GM23248 (cell line): ENCODE results near the gene ACVRL1. TPM values are rescaled to one million over a fixed set of nuclear protein-coding genes. Genes with fewer than 3 reads are reported as not detected.

Experiments used
- DNase-seq: peaks from one replicate; pipeline ENCODE4 v3.0.0-alpha.2; 2015
- H2AFZ ChIP-seq: fragments of 200-600 bp; sonication (generic); 2 replicates; pipeline ENCODE4 v1.6.1; 2016; ENCODE audit warnings: antibody characterized with exemption
- H3F3A ChIP-seq: fragments of 200-600 bp; sonication (generic); 2 replicates; pipeline ENCODE4 v1.6.1; 2016; ENCODE audit warnings: mild to moderate bottlenecking, antibody characterized with exemption, mixed run types; ENCODE audit not compliant: insufficient read depth
- H3K27ac ChIP-seq: fragments of 200-600 bp; sonication (generic); 2 replicates; pipeline ENCODE4 v1.5.1; 2016; ENCODE audit warnings: mild to moderate bottlenecking
- H3K27me3 ChIP-seq: fragments of 200-600 bp; sonication (generic); replicated peaks from 2 replicates; pipeline ENCODE4 v1.6.1; 2016; ENCODE audit warnings: mild to moderate bottlenecking; ENCODE audit not compliant: insufficient read depth
- H3K36me3 ChIP-seq: fragments of 200-600 bp; sonication (generic); 2 replicates; pipeline ENCODE4 v1.6.1; 2016; ENCODE audit warnings: low read depth, mild to moderate bottlenecking
- H3K4me1 ChIP-seq: fragments of 200-600 bp; sonication (generic); 2 replicates; pipeline ENCODE4 v1.6.1; 2016; ENCODE audit warnings: mild to moderate bottlenecking; ENCODE audit not compliant: insufficient read depth
- H3K4me2 ChIP-seq: fragments of 200-600 bp; sonication (generic); one replicate; pipeline ENCODE4 v1.6.1; 2016; ENCODE audit warnings: mild to moderate bottlenecking; ENCODE audit not compliant: unreplicated experiment
- H3K4me3 ChIP-seq: fragments of 200-600 bp; sonication (generic); 2 replicates; pipeline ENCODE4 v1.5.1; 2016; ENCODE audit warnings: mild to moderate bottlenecking
- H3K79me2 ChIP-seq: fragments of 200-600 bp; sonication (generic); 2 replicates; pipeline ENCODE4 v1.6.1; 2016; ENCODE audit warnings: mild to moderate bottlenecking; ENCODE audit not compliant: insufficient read depth
- H3K9ac ChIP-seq: fragments of 200-600 bp; sonication (generic); 2 replicates; pipeline ENCODE4 v1.6.1; 2016; ENCODE audit warnings: mild to moderate bottlenecking
- H3K9me2 ChIP-seq: fragments of 200-600 bp; sonication (generic); 2 replicates; pipeline ENCODE4 v1.6.1; 2016; ENCODE audit warnings: mixed run types, mild to moderate bottlenecking, moderate library complexity; ENCODE audit not compliant: insufficient read depth
- H3K9me3 ChIP-seq: fragments of 200-600 bp; sonication (generic); one replicate; pipeline ENCODE4 v1.6.1; 2017; ENCODE audit warnings: low read depth
- H4K20me1 ChIP-seq: fragments of 200-600 bp; sonication (generic); 2 replicates; pipeline ENCODE4 v1.6.0; 2016; ENCODE audit not compliant: insufficient read depth
- EZH2 ChIP-seq: fragments of 200-600 bp; sonication (generic); IDR thresholded peaks from 2 replicates; pipeline ENCODE4 v1.6.1; 2018; ENCODE audit warnings: antibody characterized with exemption, mild to moderate bottlenecking; ENCODE audit not compliant: insufficient read depth, poor library complexity, severe bottlenecking
- EZH2phosphoT487 ChIP-seq: fragments of 200-600 bp; sonication (generic); IDR thresholded peaks from 2 replicates; pipeline ENCODE4 v1.6.1; 2018; ENCODE audit warnings: antibody characterized with exemption, moderate library complexity, mild to moderate bottlenecking, low read depth; ENCODE audit not compliant: insufficient read depth
- WGBS, 2 experiments: methylation state at CpG; one replicate each; pipeline ENCODE4 v1.1.6; 2015 to 2017; ENCODE audit warnings: low lambda C conversion rate in 2 of 2, low coverage in 1 of 2; ENCODE audit errors: missing lambda C conversion rate in 2 of 2; 5-methylcytosine and 5-hydroxymethylcytosine counted together
- in situ Hi-C: fragments of 300-500 bp; cut with MboI; formaldehyde crosslinking; loops from 2 replicates; pipeline ENCODE4 v1.15.0; 2020
- polyA plus RNA-seq: library from polyadenylated mRNA; unstranded; fragments of >200 nt; fragmentation: Nextera tagmentation; extraction: Ambion mirVana; gene quantifications from 2 replicates; pipeline ENCODE4 v1.2.1, GENCODE V29; 2016
- total RNA-seq: library from RNA; depleted of rRNA; stranded (reverse); fragments of >200 nt; shearing (Covaris generic); gene quantifications from 2 replicates; pipeline ENCODE4 v1.2.3, GENCODE V29; 2014

Gene ACVRL1
- total and polyA plus RNA-seq, 2 experiments from 2014 or later = 19.1 to 114 TPM

- in situ Hi-C loops = no loop called here
- TF ChIP-seq EZH2phosphoT487 (no peak), EZH2 (no peak)
- peak; percentile 52 for DNase-seq
- Histone ChIP-seq H3K9me3 (no peaks in the 10 kb centered on the region), H3K36me3 (peaks cover 4% of the 10 kb centered on the region; the same call in 1 of the 2 replicates), H3K27me3 (no peaks in the 10 kb centered on the region), H4K20me1 (peaks cover 7% of the 10 kb centered on the region; the same call in 1 of the 2 replicates), H3F3A (peaks cover 18% of the 10 kb centered on the region; the same call in 1 of the 2 replicates), H2AFZ (peak overlapping the region; percentile 53; the same call in 1 of the 2 replicates), H3K9ac (no peak overlapping the region), H3K79me2 (peaks cover 100% of the 10 kb centered on the region), H3K4me3 (no peak overlapping the region), H3K4me1 (peaks cover 32% of the 10 kb centered on the region), H3K27ac (no peak overlapping the region), H3K4me2 (peak overlapping the region; percentile 39), H3K9me2 (no peaks in the 10 kb centered on the region)
- WGBS, 2 experiments = 24 to 36% methylated on average over 3 of the region's 3 CpGs
Measured at GRCh38 chr12:51959211-51959610, 51.9 kb downstream of the ACVRL1 start.

DNA sequence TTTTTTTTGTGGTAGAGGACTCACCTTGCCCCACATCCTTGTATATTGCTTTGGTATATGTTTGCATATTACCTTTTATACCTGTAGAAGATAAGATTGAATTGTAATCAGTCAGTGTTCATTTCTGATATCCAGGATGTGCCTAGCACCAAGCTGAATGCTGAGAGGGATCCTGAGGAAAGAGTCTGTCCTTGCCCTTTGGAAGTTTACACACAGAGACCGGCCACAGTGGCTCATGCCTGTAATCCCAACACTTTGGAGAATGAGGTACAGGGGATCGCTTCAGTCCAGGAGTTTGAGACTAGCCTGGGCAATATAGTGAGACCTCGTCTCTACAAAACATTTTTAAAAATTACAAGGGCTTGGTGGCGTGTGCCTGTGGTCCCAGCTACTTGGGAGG, 52.6 kb downstream of the ACVRL1 start:
- no peaks in the 10 kb centered on the region for H3K9me3 ChIP-seq
- peaks cover 25% of the 10 kb centered on the region for H3K4me1 ChIP-seq
- H4K20me1 ChIP-seq = peaks cover 7% of the 10 kb centered on the region; the same call in 1 of the 2 replicates
- WGBS, 2 experiments = 91 to 94% methylated on average over 4 of the region's 4 CpGs
- peaks cover 11% of the 10 kb centered on the region; the same call in 1 of the 2 replicates for H3F3A ChIP-seq
- H3K36me3 ChIP-seq = peaks cover 4% of the 10 kb centered on the region; the same call in 1 of the 2 replicates
- no peaks in the 10 kb centered on the region for H3K27me3 ChIP-seq
- in situ Hi-C loops = no loop called here
- no peak overlapping the region for H2AFZ ChIP-seq
- H3K79me2 ChIP-seq = peaks cover 100% of the 10 kb centered on the region
- no peak overlapping the region for H3K27ac ChIP-seq
- DNase-seq = no peak
- TF ChIP-seq EZH2 (no peak), EZH2phosphoT487 (no peak)
- H3K9me2 ChIP-seq = no peaks in the 10 kb centered on the region
- no peak overlapping the region for H3K9ac ChIP-seq
- H3K4me3 ChIP-seq = no peak overlapping the region
- H3K4me2 ChIP-seq = no peak overlapping the region

DNA sequence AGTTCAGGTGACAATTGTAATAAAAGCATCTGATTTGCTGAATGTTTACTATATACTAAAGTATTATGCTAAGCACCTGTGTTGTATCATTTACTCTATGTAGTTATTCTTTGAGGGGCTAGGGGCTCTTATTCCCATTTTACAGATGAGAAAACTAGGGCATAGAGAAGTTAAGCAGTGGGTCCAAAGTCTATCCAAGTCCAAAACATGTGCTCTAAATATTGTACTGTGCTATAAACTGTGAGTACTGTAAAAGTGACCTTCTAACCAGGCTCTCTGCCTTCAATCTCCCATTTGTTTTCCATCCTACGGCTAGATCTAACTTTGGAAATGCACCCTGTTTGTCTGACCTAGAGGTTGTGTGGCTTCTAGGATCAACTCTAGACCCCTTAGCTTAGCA, 53.2 kb downstream of the ACVRL1 start:
- Histone ChIP-seq H3K27ac (no peak overlapping the region), H3K27me3 (no peaks in the 10 kb centered on the region), H3K36me3 (peaks cover 4% of the 10 kb centered on the region; the same call in 1 of the 2 replicates), H3K9ac (no peak overlapping the region), H3K9me3 (no peaks in the 10 kb centered on the region), H4K20me1 (peaks cover 5% of the 10 kb centered on the region; the same call in 1 of the 2 replicates), H3K4me3 (no peak overlapping the region), H3K9me2 (no peaks in the 10 kb centered on the region), H3K4me1 (peaks cover 20% of the 10 kb centered on the region), H3K79me2 (peaks cover 100% of the 10 kb centered on the region), H3F3A (peaks cover 5% of the 10 kb centered on the region; the same call in 1 of the 2 replicates), H3K4me2 (no peak overlapping the region), H2AFZ (no peak overlapping the region)
- in situ Hi-C loops = no loop called here
- no peak for TF ChIP-seq EZH2
- no peak for TF ChIP-seq EZH2phosphoT487
- 58 to 73% methylated on average over 1 of the region's 1 CpG for WGBS, 2 experiments
- no peak for DNase-seq

- Histone ChIP-seq H3K36me3 (peaks cover 4% of the 10 kb centered on the region; the same call in 1 of the 2 replicates), H3K79me2 (peaks cover 100% of the 10 kb centered on the region), H2AFZ (no peak overlapping the region), H3K4me1 (peaks cover 19% of the 10 kb centered on the region), H3K9me3 (no peaks in the 10 kb centered on the region), H3K9me2 (no peaks in the 10 kb centered on the region), H4K20me1 (peaks cover 4% of the 10 kb centered on the region; the same call in 1 of the 2 replicates), H3K27me3 (no peaks in the 10 kb centered on the region), H3K4me3 (no peak overlapping the region), H3K9ac (no peak overlapping the region), H3K4me2 (no peak overlapping the region), H3F3A (peaks cover 1% of the 10 kb centered on the region; the same call in 1 of the 2 replicates), H3K27ac (no peak overlapping the region)
- TF ChIP-seq EZH2phosphoT487 (no peak), EZH2 (no peak)
- 97 to 99% methylated on average over 6 of the region's 6 CpGs for WGBS, 2 experiments
- no peak for DNase-seq
- in situ Hi-C loops = no loop called here
Measured at GRCh38 chr12:51960890-51961289, 53.6 kb downstream of the ACVRL1 start.
